HEK293T (cell line): ENCODE results near the gene SNX24.

Source experiments
- CTCF ChIA-PET: fragments of 350-600 bp; formaldehyde crosslinking; extraction: SDS; loops from one replicate; lab custom pipeline; 2021; ENCODE audit warnings: antibody characterized with exemption, inconsistent platforms; lab: Yijun Ruan, JAX
- POLR2A ChIA-PET: fragments of 350-600 bp; formaldehyde crosslinking; extraction: SDS; loops from one replicate; lab custom pipeline; 2020; ENCODE audit warnings: antibody characterized with exemption, inconsistent platforms; lab: Yijun Ruan, JAX
- DNase-seq: peaks from one replicate; pipeline ENCODE4 v3.0.0; 2012; ENCODE audit warnings: mixed read lengths; ENCODE audit errors: extremely low spot score
- ARNT ChIP-seq: fragments of 450-650 bp; IDR thresholded peaks from 2 replicates; pipeline ENCODE4 v1.6.1; 2017; ENCODE audit warnings: mild to moderate bottlenecking
- BHLHE40 ChIP-seq: fragments of 450-650 bp; IDR thresholded peaks from 2 replicates; pipeline ENCODE4 v1.6.1; 2016; ENCODE audit warnings: mild to moderate bottlenecking, moderate library complexity, borderline replicate concordance
- CTBP1 ChIP-seq: fragments of 450-650 bp; IDR thresholded peaks from 2 replicates; pipeline ENCODE4 v1.6.1; 2016; ENCODE audit warnings: borderline replicate concordance
- ELF4 ChIP-seq: fragments of 450-650 bp; IDR thresholded peaks from 2 replicates; pipeline ENCODE4 v1.6.1; 2017; ENCODE audit warnings: antibody characterized with exemption
- FOXA1 ChIP-seq: fragments of 450-650 bp; IDR thresholded peaks from 2 replicates; pipeline ENCODE4 v1.6.1; 2016; ENCODE audit warnings: mild to moderate bottlenecking
- FOXK2 ChIP-seq: fragments of 450-650 bp; IDR thresholded peaks from 2 replicates; pipeline ENCODE4 v1.6.1; 2016; ENCODE audit warnings: mild to moderate bottlenecking
- FOXM1 ChIP-seq: fragments of 450-650 bp; IDR thresholded peaks from 2 replicates; pipeline ENCODE4 v1.6.1; 2017; ENCODE audit warnings: mild to moderate bottlenecking, borderline replicate concordance
- HDGF ChIP-seq: fragments of 450-650 bp; IDR thresholded peaks from 2 replicates; pipeline ENCODE4 v1.6.1; 2017; ENCODE audit warnings: antibody characterized with exemption, borderline replicate concordance
- L3MBTL2 ChIP-seq: fragments of 450-650 bp; conservative IDR thresholded peaks from 2 replicates; pipeline ENCODE4 v1.6.1; 2016; ENCODE audit warnings: mild to moderate bottlenecking
- LEF1 ChIP-seq: fragments of 450-650 bp; IDR thresholded peaks from 2 replicates; pipeline ENCODE4 v1.6.1; 2017; ENCODE audit warnings: mild to moderate bottlenecking, borderline replicate concordance
- NFRKB ChIP-seq: fragments of 450-650 bp; IDR thresholded peaks from 2 replicates; pipeline ENCODE4 v1.6.1; 2016; ENCODE audit warnings: mild to moderate bottlenecking, moderate library complexity
- PKNOX1 ChIP-seq: fragments of 450-650 bp; IDR thresholded peaks from 2 replicates; pipeline ENCODE4 v1.6.1; 2016
- SP1 ChIP-seq: fragments of 450-650 bp; IDR thresholded peaks from 2 replicates; pipeline ENCODE4 v1.6.1; 2017
- SUZ12 ChIP-seq: fragments of 450-650 bp; IDR thresholded peaks from 2 replicates; pipeline ENCODE4 v1.6.1; 2016; ENCODE audit warnings: mild to moderate bottlenecking
- TARDBP ChIP-seq: fragments of 450-650 bp; IDR thresholded peaks from 2 replicates; pipeline ENCODE4 v1.6.1; 2016
- ZNF384 ChIP-seq: fragments of 450-650 bp; IDR thresholded peaks from 2 replicates; pipeline ENCODE4 v1.6.1; 2016

Gene SNX24

GRCh38 chr5:122947772-122948171 is 102.4 kb downstream of the SNX24 start:
- CTCF ChIA-PET, result no interaction called here
- POLR2A ChIA-PET, result interaction anchor here (1.1 kb wide), 1 partner anchor 44 kb away, joined by 4 read pairs; no protein-coding TSS in a partner anchor
- DNase-seq, result no peak

GRCh38 chr5:122948319-122948718 is 102.9 kb downstream of the SNX24 start:
- DNase-seq, result no peak
- CTCF ChIA-PET, result no interaction called here

More at GRCh38 chr5:122947772-122948171, 102.4 kb downstream of the SNX24 start:
- TF ChIP-seq ARNT, result no peak
- no peak for TF ChIP-seq FOXK2
- TF ChIP-seq L3MBTL2, result no peak
- TF ChIP-seq ZNF384, result no peak
- TF ChIP-seq PKNOX1, result no peak
- no peak for TF ChIP-seq SUZ12
- TF ChIP-seq FOXA1, result no peak
- TF ChIP-seq ELF4, result no peak
- no peak for TF ChIP-seq SP1
- no peak for TF ChIP-seq BHLHE40
- no peak for TF ChIP-seq FOXM1
- TF ChIP-seq NFRKB, result no peak

GRCh38 chr5:122951658-122952057 is 106.2 kb downstream of the SNX24 start:
- TF ChIP-seq SP1 (no peak), HDGF (no peak), TARDBP (no peak), ZNF384 (no peak), SUZ12 (no peak), ELF4 (no peak), LEF1 (no peak), FOXK2 (no peak), FOXA1 (no peak), ARNT (no peak), FOXM1 (no peak)
- no peak for DNase-seq
- CTCF ChIA-PET, result no interaction called here
- POLR2A ChIA-PET, result no interaction called here

More at GRCh38 chr5:122948319-122948718, 102.9 kb downstream of the SNX24 start:
- no peak for TF ChIP-seq HDGF
- no peak for TF ChIP-seq CTBP1
- no peak for TF ChIP-seq ARNT
- no peak for TF ChIP-seq FOXK2
- no peak for TF ChIP-seq BHLHE40
- no peak for TF ChIP-seq L3MBTL2
- no peak for TF ChIP-seq FOXM1
- no peak for TF ChIP-seq NFRKB
- TF ChIP-seq ELF4, result no peak
- TF ChIP-seq ZNF384, result no peak
- no peak for TF ChIP-seq SUZ12
- TF ChIP-seq LEF1, result no peak
- no peak for TF ChIP-seq TARDBP
- no peak for TF ChIP-seq FOXA1
- no peak for TF ChIP-seq SP1
- no peak for TF ChIP-seq PKNOX1
- POLR2A ChIA-PET, result interaction anchor here (1.1 kb wide), 1 partner anchor 45 kb away, joined by 4 read pairs; no protein-coding TSS in a partner anchor

- no peak for TF ChIP-seq L3MBTL2
- ChIA-PET CTCF (no interaction called here), POLR2A (no interaction called here)
- no peak for DNase-seq
Observed at GRCh38 chr5:122954719-122955118, 109.3 kb downstream of the SNX24 start.

GRCh38 chr5:122957457-122957856 is 112.0 kb downstream of the SNX24 start:
- POLR2A ChIA-PET, result no interaction called here
- CTCF ChIA-PET, result no interaction called here
- no peak for DNase-seq
- TF ChIP-seq ARNT, result no peak
- TF ChIP-seq ZNF384, result no peak
- TF ChIP-seq BHLHE40, result no peak
- TF ChIP-seq NFRKB, result no peak
- no peak for TF ChIP-seq L3MBTL2
- TF ChIP-seq LEF1, result no peak
- no peak for TF ChIP-seq ELF4
- TF ChIP-seq FOXK2, result no peak
- TF ChIP-seq FOXM1, result no peak

- ChIA-PET POLR2A (interaction anchor here (1.2 kb wide), 1 partner anchor 28 kb away, joined by 6 read pairs; no protein-coding TSS in a partner anchor), CTCF (no interaction called here)
- DNase-seq, result no peak
- TF ChIP-seq L3MBTL2, result no peak
- TF ChIP-seq ARNT, result no peak
- TF ChIP-seq BHLHE40, result no peak
- no peak for TF ChIP-seq PKNOX1
- no peak for TF ChIP-seq ZNF384
- TF ChIP-seq FOXA1, result no peak
- TF ChIP-seq FOXK2, result no peak
- no peak for TF ChIP-seq FOXM1
- no peak for TF ChIP-seq LEF1
Observed at GRCh38 chr5:122959740-122960445, 114.5 kb downstream of the SNX24 start.
